ENCODE data around the gene IL9R.

DNA sequence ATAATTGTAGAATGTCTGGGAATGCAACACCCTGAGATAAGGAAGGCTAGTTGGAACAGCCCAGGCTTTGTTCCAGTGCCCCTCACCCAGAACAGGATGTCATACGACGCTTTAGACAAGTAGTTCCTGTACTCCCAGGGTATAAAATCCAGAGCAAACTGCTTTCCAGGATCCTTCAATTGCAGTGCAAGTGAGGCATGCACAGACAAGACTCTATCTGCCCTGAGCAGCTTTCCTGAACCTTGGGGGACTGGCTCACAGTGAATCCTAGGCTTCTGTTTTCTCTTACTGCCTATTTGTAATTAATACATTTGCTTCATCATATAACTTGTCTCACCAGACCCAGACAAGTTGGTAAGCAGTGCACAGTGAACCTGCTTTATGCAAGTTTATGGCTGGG is 48.4 kb upstream of the IL9R start:
- TF ChIP-seq GATA2 (IDR thresholded peaks at IDR 0.05; ENCODE audit: low read depth, low read length), result no peak
- TF ChIP-seq GATA3 (IDR thresholded peaks at IDR 0.05; ENCODE audit: low read depth, low read length), result no peak
